Gastrocnemius medialis (tissue), 4 donors: ENCODE measurements around the gene LIPT2. TPM values are rescaled to one million over a fixed set of nuclear protein-coding genes. Genes with fewer than 3 reads are reported as not detected.

Experiments
- ATAC-seq, 2 donors: fragments of 150-250 bp; one replicate each; pipeline ENCODE4 v1.9.1; 2016
- DNase-seq, 2 donors: peaks; one replicate each; pipeline ENCODE4 v3.0.0-alpha.2; 2019
- H3K27ac ChIP-seq, 4 donors: fragments of 200-600 bp; sonication (generic); 1 replicate in 1 of 4; 2 replicates in 3 of 4; pipeline ENCODE4 v1.5.1; 2016 to 2018; ENCODE audit warnings: mild to moderate bottlenecking in 2 of 4, moderate library complexity in 1 of 4
- H3K27me3 ChIP-seq, 3 donors: fragments of 200-600 bp; sonication (generic) in 2 of 3; 1 replicate in 1 of 3; 2 replicates in 2 of 3; pipeline versions ENCODE4 v1.5.1 to v1.6.0; 2016 to 2019; ENCODE audit warnings: mild to moderate bottlenecking in 1 of 3, moderate library complexity in 1 of 3
- H3K36me3 ChIP-seq, 2 donors: fragments of 200-600 bp; sonication (generic) in 1 of 2; one replicate each; pipeline ENCODE4 v1.5.1; 2017 to 2018
- H3K4me1 ChIP-seq, 2 donors: fragments of 200-600 bp; sonication (generic) in 1 of 2; one replicate each; pipeline ENCODE4 v1.5.1; 2016 to 2017; ENCODE audit warnings: mild to moderate bottlenecking in 2 of 2
- H3K4me3 ChIP-seq, 4 donors: fragments of 200-600 bp; sonication (generic) in 3 of 4; 1 replicate in 1 of 4; 2 replicates in 3 of 4; pipeline ENCODE4 v1.5.1; 2016 to 2019; ENCODE audit warnings: mild to moderate bottlenecking in 2 of 4
- H3K9me3 ChIP-seq, 3 donors: fragments of 200-600 bp; sonication (generic) in 2 of 3; 1 replicate in 1 of 3; 2 replicates in 2 of 3; pipeline ENCODE4 v1.5.1; 2016 to 2019
- POLR2A ChIP-seq, 2 donors: fragments of 450-650 bp; IDR thresholded peaks; one replicate each; pipeline ENCODE4 v1.6.1; 2017; ENCODE audit warnings: antibody characterized with exemption in 2 of 2, mild to moderate bottlenecking in 2 of 2, moderate library complexity in 2 of 2
- in situ Hi-C, 4 donors: fragments of 200-750 bp; cut with MboI; loops; one replicate each; pipeline versions ENCODE4 v1.15.0 to v1.8.0; 2017; ENCODE audit warnings: low sequenced_read_pairs in 4 of 4
- intact Hi-C: fragments of 100-400 bp; cut with DNase I; formaldehyde crosslinking; loops from one replicate; pipeline ENCODE4 v1.15.1; 2023; ENCODE audit warnings: low total_unique reads
- total RNA-seq, 4 donors: library from RNA; depleted of rRNA; stranded (reverse); fragments of >200 nt; gene quantifications; one replicate each; pipeline versions ENCODE4 v1.1.0 to v1.2.3, GENCODE V29; 2016
- TF ChIP-seq, protein P1 (sequence below), 5 experiments: fragments of 450-650 bp in 3 of 5; fragments of 200-600 bp in 2 of 5; sonication (generic) in 2 of 5; IDR thresholded peaks in 4 of 5; conservative IDR thresholded peaks in 1 of 5; 1 replicate in 4 of 5; 2 replicates in 1 of 5; pipeline ENCODE4 v1.5.1; 2016 to 2019; ENCODE audit warnings: antibody characterized with exemption in 5 of 5, mild to moderate bottlenecking in 3 of 5, moderate library complexity in 3 of 5

Gene LIPT2
- total RNA-seq, 4 donors from 2014 or later = 3.5 to 11.2 (median 8.3) TPM

GRCh38 chr11:74466916-74467885 is 26.3 kb downstream of the LIPT2 start, which contains the start of gene KCNE3:
Gene KCNE3, minus strand, starts transcription at chr11:74467549. Its CDS starts 9,986 bp downstream, at chr11:74457563.
- ATAC-seq (peak; percentile 27 to 52), DNase-seq (no peak)
- no peak for TF ChIP-seq POLR2A (IDR thresholded peaks at IDR 0.05)
- TF ChIP-seq, protein P1, sequence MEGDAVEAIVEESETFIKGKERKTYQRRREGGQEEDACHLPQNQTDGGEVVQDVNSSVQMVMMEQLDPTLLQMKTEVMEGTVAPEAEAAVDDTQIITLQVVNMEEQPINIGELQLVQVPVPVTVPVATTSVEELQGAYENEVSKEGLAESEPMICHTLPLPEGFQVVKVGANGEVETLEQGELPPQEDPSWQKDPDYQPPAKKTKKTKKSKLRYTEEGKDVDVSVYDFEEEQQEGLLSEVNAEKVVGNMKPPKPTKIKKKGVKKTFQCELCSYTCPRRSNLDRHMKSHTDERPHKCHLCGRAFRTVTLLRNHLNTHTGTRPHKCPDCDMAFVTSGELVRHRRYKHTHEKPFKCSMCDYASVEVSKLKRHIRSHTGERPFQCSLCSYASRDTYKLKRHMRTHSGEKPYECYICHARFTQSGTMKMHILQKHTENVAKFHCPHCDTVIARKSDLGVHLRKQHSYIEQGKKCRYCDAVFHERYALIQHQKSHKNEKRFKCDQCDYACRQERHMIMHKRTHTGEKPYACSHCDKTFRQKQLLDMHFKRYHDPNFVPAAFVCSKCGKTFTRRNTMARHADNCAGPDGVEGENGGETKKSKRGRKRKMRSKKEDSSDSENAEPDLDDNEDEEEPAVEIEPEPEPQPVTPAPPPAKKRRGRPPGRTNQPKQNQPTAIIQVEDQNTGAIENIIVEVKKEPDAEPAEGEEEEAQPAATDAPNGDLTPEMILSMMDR (IDR thresholded peaks at IDR 0.05 in 4 of 5, conservative IDR thresholded peaks at IDR 0.05 in 1 of 5) = no peak
- intact Hi-C loops (no loop called here), in situ Hi-C loops (loop anchor here in 2 of 4 donors (25.0 kb wide), 1 partner anchor 270 kb away; the partner anchor contains the start of genes CHRDL2 (in 2 of the 2) and RNF169 (in 2 of the 2))
- Histone ChIP-seq H3K27me3 (no peaks in the 10 kb centered on the region), H3K27ac (peak within 1 kb of the TSS in 3 of 4 donors; percentile 6 to 36 (median 18)), H3K4me3 (peak within 1 kb of the TSS; percentile 64 to 75 (median 68)), H3K4me1 (peaks cover 0 to 12% of the 10 kb centered on the region in 2 donors), H3K9me3 (no peaks in the 10 kb centered on the region), H3K36me3 (no peaks in the 10 kb centered on the region)

DNA sequence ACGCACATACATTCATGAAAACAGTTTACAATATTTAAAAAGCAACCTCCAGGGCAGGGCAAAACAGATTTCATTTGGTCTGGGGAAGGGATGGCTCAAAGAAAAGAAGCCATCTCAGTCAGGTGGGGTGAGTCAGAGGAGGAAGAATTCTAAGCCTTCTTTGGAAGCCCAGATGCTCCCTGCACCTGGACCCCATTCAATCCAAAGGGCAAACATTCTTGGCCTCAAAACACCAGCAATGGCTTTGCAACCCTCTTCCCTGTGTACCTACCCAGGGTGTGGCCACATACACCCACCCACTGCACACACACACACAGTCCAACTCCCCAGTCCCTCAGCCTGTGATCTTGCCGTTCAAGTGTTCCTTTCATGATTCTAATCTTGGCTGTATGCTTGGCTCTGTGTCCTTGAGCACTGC is 28.2 kb downstream of the LIPT2 start:
- H3K9me3 ChIP-seq = no peaks in the 10 kb centered on the region
- H3K27ac ChIP-seq = no peak overlapping the region
- in situ Hi-C loops = loop anchor here in 2 of 4 donors (25.0 kb wide), 1 partner anchor 272 kb away; the partner anchor contains the start of genes CHRDL2 (in 2 of the 2) and RNF169 (in 2 of the 2)
- no peak overlapping the region for H3K4me3 ChIP-seq
- no peak for ATAC-seq
- H3K27me3 ChIP-seq = no peaks in the 10 kb centered on the region
- H3K4me1 ChIP-seq = peaks cover 5 to 12% of the 10 kb centered on the region in 2 donors
- H3K36me3 ChIP-seq = no peaks in the 10 kb centered on the region
- TF ChIP-seq, protein P1 (IDR thresholded peaks at IDR 0.05 in 4 of 5, conservative IDR thresholded peaks at IDR 0.05 in 1 of 5) = no peak
- TF ChIP-seq POLR2A (IDR thresholded peaks at IDR 0.05) = no peak
- intact Hi-C loops = no loop called here
- DNase-seq = no peak

DNA sequence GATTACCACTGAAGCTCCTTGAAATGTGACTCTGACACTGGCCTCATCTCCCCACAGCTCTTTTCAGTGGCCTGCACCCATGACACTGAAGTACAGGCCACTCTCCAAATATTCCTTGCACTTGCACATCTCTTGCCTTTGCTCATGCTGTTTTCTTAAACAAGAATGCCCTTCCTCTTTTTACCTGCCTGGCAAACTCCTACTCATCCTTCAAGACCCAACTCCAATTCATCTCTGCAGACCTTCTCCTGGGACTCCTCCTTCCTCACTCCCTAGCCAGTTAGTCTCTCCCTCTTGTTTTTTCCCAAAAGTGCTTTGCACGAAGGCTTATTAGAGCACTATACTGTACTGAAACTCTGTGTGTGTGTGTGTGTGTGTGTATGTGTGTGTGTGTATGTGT is 28.8 kb downstream of the LIPT2 start:
- in situ Hi-C loops (loop anchor here in 2 of 4 donors (25.0 kb wide), 1 partner anchor 273 kb away; the partner anchor contains the start of genes CHRDL2 (in 2 of the 2) and RNF169 (in 2 of the 2)), intact Hi-C loops (no loop called here)
- Histone ChIP-seq H3K4me3 (no peak overlapping the region), H3K27me3 (no peaks in the 10 kb centered on the region), H3K9me3 (no peaks in the 10 kb centered on the region), H3K4me1 (peaks cover 5 to 12% of the 10 kb centered on the region in 2 donors), H3K27ac (no peak overlapping the region), H3K36me3 (no peaks in the 10 kb centered on the region)
- TF ChIP-seq POLR2A (IDR thresholded peaks at IDR 0.05) = no peak
- TF ChIP-seq, protein P1 (IDR thresholded peaks at IDR 0.05 in 4 of 5, conservative IDR thresholded peaks at IDR 0.05 in 1 of 5) = no peak
- ATAC-seq = no peak
- DNase-seq = no peak

GRCh38 chr11:74463216-74463615 is 30.3 kb downstream of the LIPT2 start:
- in situ Hi-C loops (loop anchor here in 2 of 4 donors (25.0 kb wide), 1 partner anchor 274 kb away; the partner anchor contains the start of genes CHRDL2 (in 2 of the 2) and RNF169 (in 2 of the 2)), intact Hi-C loops (no loop called here)
- Histone ChIP-seq H3K4me1 (peaks cover 5 to 12% of the 10 kb centered on the region in 2 donors), H3K4me3 (no peak overlapping the region), H3K36me3 (no peaks in the 10 kb centered on the region), H3K27ac (no peak overlapping the region), H3K9me3 (no peaks in the 10 kb centered on the region), H3K27me3 (no peaks in the 10 kb centered on the region)
- TF ChIP-seq, protein P1 (IDR thresholded peaks at IDR 0.05 in 4 of 5, conservative IDR thresholded peaks at IDR 0.05 in 1 of 5) = no peak
- no peak for TF ChIP-seq POLR2A (IDR thresholded peaks at IDR 0.05)
- DNase-seq = no peak
- ATAC-seq = no peak
